Lower leg skin (tissue), 4 donors: ENCODE results near the gene TBXAS1. TPM values are rescaled to one million over a fixed set of nuclear protein-coding genes. Genes with fewer than 3 reads are reported as not detected.

ENCODE experiments used
- DNase-seq, 2 donors: peaks; one replicate each; pipeline ENCODE4 v3.0.0-alpha.2; 2019; ENCODE audit warnings: low spot score in 2 of 2
- H3K4me3 ChIP-seq: fragments of 200-600 bp; sonication (generic); 2 replicates; pipeline ENCODE4 v1.5.1; 2017; ENCODE audit warnings: mild to moderate bottlenecking, low read depth; ENCODE audit not compliant: poor library complexity, severe bottlenecking
- POLR2A ChIP-seq, 2 donors: fragments of 450-650 bp; IDR thresholded peaks; one replicate each; pipeline ENCODE4 v1.6.1; 2016 to 2017; ENCODE audit warnings: antibody characterized with exemption in 2 of 2, mild to moderate bottlenecking in 1 of 2, moderate library complexity in 1 of 2
- WGBS, 2 donors: methylation state at CpG; one replicate each; pipeline ENCODE4 v1.1.5; 2018; 5-methylcytosine and 5-hydroxymethylcytosine counted together
- intact Hi-C: fragments of 100-400 bp; cut with DNase I; formaldehyde crosslinking; loops from one replicate; pipeline ENCODE4 v1.15.0; 2023; ENCODE audit warnings: low total_unique reads
- total RNA-seq, 4 donors: library from RNA; depleted of rRNA; stranded (reverse); fragments of >200 nt; gene quantifications; one replicate each; pipeline ENCODE4 v1.1.0, GENCODE V29; 2016
- TF ChIP-seq, protein P1 (sequence below), 3 donors: fragments of 450-650 bp; IDR thresholded peaks; one replicate each; pipeline ENCODE4 v1.5.1; 2016; ENCODE audit warnings: antibody characterized with exemption in 3 of 3, mild to moderate bottlenecking in 3 of 3, moderate library complexity in 2 of 3

Gene TBXAS1
- total RNA-seq, 4 donors from 2014 or later: 0.91 to 9.9 (median 2.4) TPM

DNA sequence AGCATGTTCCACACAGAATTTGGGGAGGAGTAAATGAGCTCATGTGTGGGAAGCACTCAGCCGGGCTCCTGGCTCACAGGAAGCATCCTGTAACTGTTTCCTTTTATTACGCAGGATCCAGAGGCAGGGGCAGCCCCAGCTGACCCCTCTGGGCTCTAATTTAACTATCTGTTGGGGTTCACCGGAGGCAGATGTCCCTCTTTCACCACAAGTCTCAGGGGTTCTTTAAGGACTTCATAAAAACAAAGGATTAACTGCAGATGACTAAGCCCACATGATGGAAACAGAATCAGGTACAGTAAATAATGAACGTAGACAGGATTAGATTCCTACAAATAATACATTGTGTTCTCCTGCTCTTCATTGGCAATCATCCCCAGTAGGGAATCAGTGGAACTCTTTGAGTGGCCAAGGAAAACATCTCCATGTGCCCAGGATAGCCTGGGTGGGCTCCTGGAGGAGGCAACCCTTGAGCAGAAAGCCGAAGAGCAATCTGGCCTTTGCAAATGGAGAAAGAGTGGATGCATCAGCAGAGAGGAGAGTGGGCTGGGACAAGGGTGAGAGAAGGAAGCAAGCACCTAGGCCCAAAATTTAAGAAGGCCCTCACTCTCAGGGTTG lies 24.6 kb downstream of the TBXAS1 start:
- 51 to 63% methylated on average over 5 of the region's 5 CpGs for WGBS, 2 donors
- H3K4me3 ChIP-seq: no peak overlapping the region
- intact Hi-C loops: no loop called here
- peak in 1 of 2 donors; percentile 79 for DNase-seq
- TF ChIP-seq, protein P1, sequence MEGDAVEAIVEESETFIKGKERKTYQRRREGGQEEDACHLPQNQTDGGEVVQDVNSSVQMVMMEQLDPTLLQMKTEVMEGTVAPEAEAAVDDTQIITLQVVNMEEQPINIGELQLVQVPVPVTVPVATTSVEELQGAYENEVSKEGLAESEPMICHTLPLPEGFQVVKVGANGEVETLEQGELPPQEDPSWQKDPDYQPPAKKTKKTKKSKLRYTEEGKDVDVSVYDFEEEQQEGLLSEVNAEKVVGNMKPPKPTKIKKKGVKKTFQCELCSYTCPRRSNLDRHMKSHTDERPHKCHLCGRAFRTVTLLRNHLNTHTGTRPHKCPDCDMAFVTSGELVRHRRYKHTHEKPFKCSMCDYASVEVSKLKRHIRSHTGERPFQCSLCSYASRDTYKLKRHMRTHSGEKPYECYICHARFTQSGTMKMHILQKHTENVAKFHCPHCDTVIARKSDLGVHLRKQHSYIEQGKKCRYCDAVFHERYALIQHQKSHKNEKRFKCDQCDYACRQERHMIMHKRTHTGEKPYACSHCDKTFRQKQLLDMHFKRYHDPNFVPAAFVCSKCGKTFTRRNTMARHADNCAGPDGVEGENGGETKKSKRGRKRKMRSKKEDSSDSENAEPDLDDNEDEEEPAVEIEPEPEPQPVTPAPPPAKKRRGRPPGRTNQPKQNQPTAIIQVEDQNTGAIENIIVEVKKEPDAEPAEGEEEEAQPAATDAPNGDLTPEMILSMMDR (IDR thresholded peaks at IDR 0.05): no peak
- no peak for TF ChIP-seq POLR2A (IDR thresholded peaks at IDR 0.05)

- intact Hi-C loops: no loop called here
- no peak for TF ChIP-seq POLR2A (IDR thresholded peaks at IDR 0.05)
- TF ChIP-seq, protein P1 (IDR thresholded peaks at IDR 0.05): no peak
- DNase-seq: peak; percentile 61 to 86
- 33 to 59% methylated on average over 5 of the region's 5 CpGs for WGBS, 2 donors
- H3K4me3 ChIP-seq: no peak overlapping the region
Measured at GRCh38 chr7:139854124-139854511, 25.1 kb downstream of the TBXAS1 start.

DNA sequence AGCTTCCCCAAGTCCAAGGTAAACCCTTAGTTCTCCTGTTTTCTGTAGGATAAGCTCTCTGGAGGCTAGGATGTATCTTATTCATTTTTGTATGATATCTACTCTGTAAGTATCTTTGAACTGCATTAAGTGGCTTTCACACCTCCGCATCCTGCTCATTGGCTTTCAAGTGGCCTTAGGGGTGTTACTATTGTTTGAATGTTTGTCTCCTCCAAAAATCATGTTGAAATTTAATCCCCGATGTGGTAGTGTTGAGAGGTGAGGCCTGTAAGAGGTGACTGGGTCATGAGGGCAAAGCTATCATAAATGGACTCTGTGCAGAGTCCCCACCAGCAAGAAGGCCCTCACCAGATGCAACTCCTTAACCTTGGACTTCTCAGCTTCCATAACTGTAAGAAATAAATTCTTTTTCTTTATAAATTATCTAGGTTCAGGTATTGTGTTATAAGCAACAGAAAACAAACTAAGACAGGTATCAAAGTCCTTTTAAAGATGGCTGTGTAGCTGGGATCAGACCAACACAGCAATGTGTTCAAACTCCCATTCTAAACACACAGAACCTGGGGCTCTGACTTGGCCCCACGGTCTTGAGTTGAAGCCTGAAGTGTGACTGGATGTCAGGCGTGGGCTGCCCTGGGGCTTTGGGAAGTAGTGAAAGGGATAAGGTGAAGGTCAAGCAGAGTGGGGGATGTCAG lies 25.9 kb downstream of the TBXAS1 start:
- DNase-seq: no peak

GRCh38 chr7:139855498-139856270 lies 26.6 kb downstream of the TBXAS1 start:
- no peak for TF ChIP-seq POLR2A (IDR thresholded peaks at IDR 0.05)
- TF ChIP-seq, protein P1 (IDR thresholded peaks at IDR 0.05): no peak
- intact Hi-C loops: no loop called here
- peak in 1 of 2 donors; percentile 73 for DNase-seq
- 70% methylated on average over 9 of the region's 9 CpGs for WGBS, 2 donors
- H3K4me3 ChIP-seq: no peak overlapping the region

More for the DNA sequence above, 25.9 kb downstream of the TBXAS1 start:
- TF ChIP-seq, protein P1 (IDR thresholded peaks at IDR 0.05): no peak
- TF ChIP-seq POLR2A (IDR thresholded peaks at IDR 0.05): no peak
- no peak overlapping the region for H3K4me3 ChIP-seq
- 84 to 89% methylated on average over 4 of the region's 4 CpGs for WGBS, 2 donors
- intact Hi-C loops: no loop called here

DNA sequence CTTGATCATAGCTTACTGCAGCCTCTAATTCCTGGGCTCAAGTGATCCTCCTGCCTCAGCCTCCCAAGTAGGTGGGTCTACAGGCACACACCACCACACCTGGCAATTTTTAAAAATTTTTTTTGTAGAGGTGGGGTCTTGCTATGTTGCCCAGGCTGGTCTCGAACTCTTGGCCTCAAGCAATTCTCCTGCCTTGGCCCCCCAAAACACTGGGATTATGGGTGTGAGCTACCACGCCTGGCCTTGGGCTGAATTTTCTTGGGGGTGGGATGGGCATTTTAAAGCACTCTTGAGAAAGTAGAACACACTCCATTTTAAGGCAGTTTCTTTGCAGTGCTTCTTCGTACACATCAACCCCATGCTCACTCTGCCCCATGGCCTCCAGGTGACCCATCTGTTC lies 28.7 kb downstream of the TBXAS1 start:
- peak in 1 of 2 donors; percentile 76 for DNase-seq
- intact Hi-C loops: no loop called here
- WGBS, 2 donors: 88 to 98% methylated on average over 3 of the region's 3 CpGs
- H3K4me3 ChIP-seq: no peak overlapping the region
- TF ChIP-seq, protein P1 (IDR thresholded peaks at IDR 0.05): no peak
- no peak for TF ChIP-seq POLR2A (IDR thresholded peaks at IDR 0.05)
